Measurements from ENCODE around the gene CLIP4. TPM values are rescaled to one million over a fixed set of nuclear protein-coding genes. Genes with fewer than 3 reads are reported as not detected.

The CLIP4 gene
- total RNA-seq, 2 experiments from 2014 or later: not detected

DNA sequence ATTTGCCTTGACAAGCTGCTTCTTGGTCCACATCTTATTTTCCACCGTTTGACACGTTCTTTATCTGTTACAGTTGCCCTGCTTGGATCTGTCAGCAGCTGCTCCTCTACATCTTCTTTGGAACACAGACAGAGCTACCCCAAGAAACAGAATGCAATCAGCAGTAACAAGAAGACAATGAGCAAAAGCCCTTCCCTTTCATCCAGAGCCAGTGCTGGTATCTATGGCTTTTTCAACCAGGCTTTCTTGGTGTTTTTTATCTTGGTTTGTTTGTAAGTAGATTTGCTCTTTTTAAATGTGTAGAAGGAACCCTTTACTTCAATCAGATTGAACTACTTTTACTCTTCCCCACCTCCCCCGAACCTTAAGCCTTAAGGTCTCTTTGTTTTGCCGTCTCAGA, 41.9 kb downstream of the CLIP4 start:
- intact Hi-C loops (cut with micrococcal nuclease; ENCODE audit: unreplicated experiment): no loop called here
- POLR2A ChIA-PET: no interaction called here

DNA sequence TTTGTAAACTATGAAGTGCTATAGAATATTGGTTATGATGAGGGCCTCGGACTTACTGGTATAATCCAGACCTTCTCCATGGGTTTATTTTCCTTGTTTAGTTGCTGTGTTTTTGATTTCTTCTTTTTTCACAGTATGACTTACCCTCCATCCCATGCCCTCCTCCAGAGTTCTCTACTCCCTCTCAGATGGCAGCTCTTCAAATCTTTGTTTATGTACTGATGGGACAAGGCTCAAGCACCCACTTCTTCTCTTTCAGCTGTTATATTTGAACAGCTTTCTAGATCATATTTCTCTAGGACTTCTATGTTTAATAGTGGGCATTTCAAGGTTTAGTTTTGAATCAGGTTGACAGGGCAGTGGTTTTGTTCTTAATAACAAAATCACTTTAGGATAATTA, 43.9 kb downstream of the CLIP4 start:
- H3K4me3 ChIP-seq (ENCODE audit: low read depth, low read length, poor library complexity, severe bottlenecking): no peak overlapping the region
- no peaks in the 10 kb centered on the region; the same call in 1 of the 2 replicates for H4K20me1 ChIP-seq (ENCODE audit: insufficient read depth, low read length)
- intact Hi-C loops (cut with micrococcal nuclease; ENCODE audit: unreplicated experiment): no loop called here
- no peak for DNase-seq (ENCODE audit: low spot score)
- TF ChIP-seq, protein P1, sequence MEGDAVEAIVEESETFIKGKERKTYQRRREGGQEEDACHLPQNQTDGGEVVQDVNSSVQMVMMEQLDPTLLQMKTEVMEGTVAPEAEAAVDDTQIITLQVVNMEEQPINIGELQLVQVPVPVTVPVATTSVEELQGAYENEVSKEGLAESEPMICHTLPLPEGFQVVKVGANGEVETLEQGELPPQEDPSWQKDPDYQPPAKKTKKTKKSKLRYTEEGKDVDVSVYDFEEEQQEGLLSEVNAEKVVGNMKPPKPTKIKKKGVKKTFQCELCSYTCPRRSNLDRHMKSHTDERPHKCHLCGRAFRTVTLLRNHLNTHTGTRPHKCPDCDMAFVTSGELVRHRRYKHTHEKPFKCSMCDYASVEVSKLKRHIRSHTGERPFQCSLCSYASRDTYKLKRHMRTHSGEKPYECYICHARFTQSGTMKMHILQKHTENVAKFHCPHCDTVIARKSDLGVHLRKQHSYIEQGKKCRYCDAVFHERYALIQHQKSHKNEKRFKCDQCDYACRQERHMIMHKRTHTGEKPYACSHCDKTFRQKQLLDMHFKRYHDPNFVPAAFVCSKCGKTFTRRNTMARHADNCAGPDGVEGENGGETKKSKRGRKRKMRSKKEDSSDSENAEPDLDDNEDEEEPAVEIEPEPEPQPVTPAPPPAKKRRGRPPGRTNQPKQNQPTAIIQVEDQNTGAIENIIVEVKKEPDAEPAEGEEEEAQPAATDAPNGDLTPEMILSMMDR (conservative IDR thresholded peaks at IDR 0.05; ENCODE audit: low read length): no peak
- TF ChIP-seq EZH2phosphoT487 (IDR thresholded peaks at IDR 0.05; ENCODE audit: borderline replicate concordance, low read depth, low read length): no peak
- CTCF ChIA-PET (ENCODE audit: unreplicated experiment): no interaction called here
- H3K9me2 ChIP-seq (ENCODE audit: insufficient read depth, low read length): no peaks in the 10 kb centered on the region
- no peaks in the 10 kb centered on the region for H3K4me1 ChIP-seq (ENCODE audit: insufficient read depth, low read length, poor library complexity, severe bottlenecking)
- no peak overlapping the region for H3K4me2 ChIP-seq (ENCODE audit: low read length)
- no TSS peak for BruUV-seq (replicated peaks)
- H3K36me3 ChIP-seq (ENCODE audit: insufficient read depth, low read length): no peaks in the 10 kb centered on the region
- no peaks in the 10 kb centered on the region for H3K79me2 ChIP-seq (ENCODE audit: insufficient read depth, low read depth, low read length)
- H2AFZ ChIP-seq (ENCODE audit: low read length): no peak overlapping the region
- POLR2A ChIA-PET: interaction anchor here (0.7 kb wide), 1 partner anchor 812 kb away, joined by 3 read pairs; no protein-coding TSS in a partner anchor
- no peak overlapping the region for H3K27ac ChIP-seq (ENCODE audit: low read depth, low read length, poor library complexity, severe bottlenecking)
- H3K9me3 ChIP-seq (ENCODE audit: low read length): no peaks in the 10 kb centered on the region

More for the DNA sequence above, 41.9 kb downstream of the CLIP4 start:
- Histone ChIP-seq H3K4me2 (ENCODE audit: low read length) (no peak overlapping the region), H3K79me2 (ENCODE audit: insufficient read depth, low read depth, low read length) (no peaks in the 10 kb centered on the region), H3K4me3 (ENCODE audit: low read depth, low read length, poor library complexity, severe bottlenecking) (no peak overlapping the region), H3K9me2 (ENCODE audit: insufficient read depth, low read length) (no peaks in the 10 kb centered on the region), H3K4me1 (ENCODE audit: insufficient read depth, low read length, poor library complexity, severe bottlenecking) (no peaks in the 10 kb centered on the region), H3K27ac (ENCODE audit: low read depth, low read length, poor library complexity, severe bottlenecking) (no peak overlapping the region), H3K36me3 (ENCODE audit: insufficient read depth, low read length) (no peaks in the 10 kb centered on the region), H4K20me1 (ENCODE audit: insufficient read depth, low read length) (no peaks in the 10 kb centered on the region; the same call in 1 of the 2 replicates), H2AFZ (ENCODE audit: low read length) (no peak overlapping the region), H3K9me3 (ENCODE audit: low read length) (no peaks in the 10 kb centered on the region)
- TF ChIP-seq, protein P1 (conservative IDR thresholded peaks at IDR 0.05; ENCODE audit: low read length): no peak
- no peak for TF ChIP-seq EZH2phosphoT487 (IDR thresholded peaks at IDR 0.05; ENCODE audit: borderline replicate concordance, low read depth, low read length)
- CTCF ChIA-PET (ENCODE audit: unreplicated experiment): no interaction called here
- DNase-seq (ENCODE audit: low spot score): no peak
- BruUV-seq (replicated peaks): no TSS peak

DNA sequence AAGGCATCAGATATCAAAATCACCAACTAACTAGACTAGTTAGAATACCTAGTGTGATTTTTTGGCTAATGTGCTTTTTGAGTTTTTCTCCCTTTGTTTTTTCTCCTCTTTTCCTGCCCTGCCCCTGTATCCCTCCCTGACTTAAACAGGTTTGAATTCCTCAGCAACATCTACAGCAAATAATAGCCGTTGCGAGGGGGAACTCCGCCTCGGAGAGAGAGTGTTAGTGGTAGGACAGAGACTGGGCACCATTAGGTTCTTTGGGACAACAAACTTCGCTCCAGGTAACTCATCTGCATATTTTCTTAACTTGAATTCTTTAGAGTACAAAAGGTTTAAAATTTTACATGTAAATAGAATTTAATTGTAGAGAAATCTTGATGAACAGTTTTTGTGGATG, 45.0 kb downstream of the CLIP4 start:
- CTCF ChIA-PET (ENCODE audit: unreplicated experiment): no interaction called here
- no peaks in the 10 kb centered on the region for H4K20me1 ChIP-seq (ENCODE audit: insufficient read depth, low read length)
- DNase-seq (ENCODE audit: low spot score): no peak
- no TSS peak for BruUV-seq (replicated peaks)
- H3K79me2 ChIP-seq (ENCODE audit: insufficient read depth, low read depth, low read length): no peaks in the 10 kb centered on the region
- H3K9me2 ChIP-seq (ENCODE audit: insufficient read depth, low read length): no peaks in the 10 kb centered on the region
- intact Hi-C loops (cut with micrococcal nuclease; ENCODE audit: unreplicated experiment): no loop called here
- POLR2A ChIA-PET: no interaction called here
- TF ChIP-seq, protein P1 (conservative IDR thresholded peaks at IDR 0.05; ENCODE audit: low read length): no peak
- no peak for TF ChIP-seq EZH2phosphoT487 (IDR thresholded peaks at IDR 0.05; ENCODE audit: borderline replicate concordance, low read depth, low read length)
- no peak overlapping the region for H3K4me2 ChIP-seq (ENCODE audit: low read length)
- no peak overlapping the region for H3K4me3 ChIP-seq (ENCODE audit: low read depth, low read length, poor library complexity, severe bottlenecking)
- no peaks in the 10 kb centered on the region for H3K9me3 ChIP-seq (ENCODE audit: low read length)
- H3K27ac ChIP-seq (ENCODE audit: low read depth, low read length, poor library complexity, severe bottlenecking): no peak overlapping the region
- H3K4me1 ChIP-seq (ENCODE audit: insufficient read depth, low read length, poor library complexity, severe bottlenecking): no peaks in the 10 kb centered on the region
- no peaks in the 10 kb centered on the region for H3K36me3 ChIP-seq (ENCODE audit: insufficient read depth, low read length)
- H2AFZ ChIP-seq (ENCODE audit: low read length): no peak overlapping the region

Measured in OCI-LY7 (cell line).